Neural progenitor cell (in vitro differentiated cells): ENCODE data around the gene PCCA. TPM values are rescaled to one million over a fixed set of nuclear protein-coding genes. Genes with fewer than 3 reads are reported as not detected.

Experiments
- DNase-seq: peaks from one replicate; pipeline ENCODE4 v3.0.0-alpha.2; 2016; ENCODE audit warnings: low spot score
- H2AFZ ChIP-seq: fragments of 200-600 bp; sonication (generic); replicated peaks from 2 replicates; pipeline ENCODE4 v1.6.1; 2016; ENCODE audit warnings: antibody characterized with exemption
- H3F3A ChIP-seq: fragments of 200-600 bp; sonication (generic); 2 replicates; pipeline ENCODE4 v1.6.1; 2016; ENCODE audit warnings: antibody characterized with exemption, low read depth
- H3K27ac ChIP-seq: fragments of 200-600 bp; sonication (generic); 2 replicates; pipeline ENCODE4 v1.5.1; 2016; ENCODE audit warnings: mild to moderate bottlenecking
- H3K27me3 ChIP-seq: fragments of 200-600 bp; sonication (generic); 2 replicates; pipeline ENCODE4 v1.6.1; 2016; ENCODE audit warnings: mild to moderate bottlenecking, moderate library complexity
- H3K36me3 ChIP-seq: fragments of 200-600 bp; sonication (generic); 2 replicates; pipeline ENCODE4 v1.5.1; 2016
- H3K4me1 ChIP-seq: fragments of 200-600 bp; sonication (generic); 2 replicates; pipeline ENCODE4 v1.6.1; 2016; ENCODE audit warnings: mixed run types
- H3K4me2 ChIP-seq: fragments of 200-600 bp; sonication (generic); 2 replicates; pipeline ENCODE4 v1.6.1; 2016
- H3K4me3 ChIP-seq: fragments of 200-600 bp; sonication (generic); 2 replicates; pipeline ENCODE4 v1.5.1; 2016
- H3K79me2 ChIP-seq: fragments of 200-600 bp; sonication (generic); 2 replicates; pipeline ENCODE4 v1.6.1; 2016; ENCODE audit warnings: low read depth
- H3K9ac ChIP-seq: fragments of 200-600 bp; sonication (generic); 2 replicates; pipeline ENCODE4 v1.6.1; 2016
- H3K9me3 ChIP-seq: fragments of 200-600 bp; sonication (generic); 2 replicates; pipeline ENCODE4 v1.5.1; 2016; ENCODE audit warnings: low read depth
- H4K20me1 ChIP-seq: fragments of 200-600 bp; sonication (generic); 2 replicates; pipeline ENCODE4 v1.6.1; 2016; ENCODE audit warnings: low read depth
- H3K27ac Mint-ChIP-seq: 3 replicates; pipeline ENCODE4 v1.8.0; 2021; ENCODE audit warnings: mixed read lengths
- H3K27me3 Mint-ChIP-seq: 2 replicates; pipeline ENCODE4 v1.8.0; 2022; ENCODE audit warnings: low read depth, mild to moderate bottlenecking, inconsistent platforms, moderate library complexity, mixed read lengths; ENCODE audit not compliant: insufficient read depth
- H3K36me3 Mint-ChIP-seq: 3 replicates; pipeline ENCODE4 v1.8.0; 2021; ENCODE audit warnings: mixed read lengths
- H3K4me1 Mint-ChIP-seq: 3 replicates; pipeline ENCODE4 v1.8.0; 2021; ENCODE audit warnings: mixed read lengths
- H3K4me3 Mint-ChIP-seq: 3 replicates; pipeline ENCODE4 v1.8.0; 2021; ENCODE audit warnings: mild to moderate bottlenecking, moderate library complexity, mixed read lengths
- H3K9me3 Mint-ChIP-seq: 3 replicates; pipeline ENCODE4 v1.8.0; 2020; ENCODE audit warnings: mixed read lengths
- CTCF ChIP-seq: fragments of 200-600 bp; sonication (generic); IDR thresholded peaks from 2 replicates; pipeline ENCODE4 v1.5.1; 2017; ENCODE audit warnings: antibody characterized with exemption, mild to moderate bottlenecking
- EZH2 ChIP-seq: fragments of 200-600 bp; sonication (generic); IDR thresholded peaks from 2 replicates; pipeline ENCODE4 v1.6.1; 2017; ENCODE audit warnings: antibody characterized with exemption, mild to moderate bottlenecking, moderate library complexity
- EZH2phosphoT487 ChIP-seq: fragments of 200-600 bp; sonication (generic); IDR thresholded peaks from 2 replicates; pipeline ENCODE4 v1.6.1; 2017; ENCODE audit warnings: antibody characterized with exemption
- total RNA-seq: library from RNA; depleted of rRNA; stranded (reverse); fragments of >200 nt; gene quantifications from 2 replicates; pipeline ENCODE4 v1.2.3, GENCODE V29; 2015; ENCODE audit warnings: low replicate concordance

PCCA gene
- total RNA-seq, 1 donor from 2014 or later, result 60.6 TPM

GRCh38 chr13:100397627-100398026 lies 308.7 kb downstream of the PCCA start:
- H3K9me3 Mint-ChIP-seq, result peaks cover 9% of the 10 kb centered on the region

GRCh38 chr13:100398360-100398759 lies 309.5 kb downstream of the PCCA start:
- Mint-ChIP-seq H3K4me1 (peaks cover 47% of the 10 kb centered on the region), H3K36me3 (peaks cover 18% of the 10 kb centered on the region), H3K27ac (no peak overlapping the region), H3K27me3 (peaks cover under 1% of the 10 kb centered on the region), H3K4me3 (no peak overlapping the region), H3K9me3 (peaks cover 16% of the 10 kb centered on the region)
- Histone ChIP-seq H3K9ac (no peak overlapping the region), H3K4me3 (no peak overlapping the region), H3K4me2 (no peak overlapping the region), H3K4me1 (peaks cover 3% of the 10 kb centered on the region), H3K9me3 (no peaks in the 10 kb centered on the region), H3F3A (no peaks in the 10 kb centered on the region), H2AFZ (no peak overlapping the region), H4K20me1 (no peaks in the 10 kb centered on the region), H3K79me2 (no peaks in the 10 kb centered on the region), H3K36me3 (no peaks in the 10 kb centered on the region), H3K27me3 (no peaks in the 10 kb centered on the region), H3K27ac (no peak overlapping the region)
- TF ChIP-seq EZH2, result no peak
- DNase-seq, result no peak

More at GRCh38 chr13:100397627-100398026, 308.7 kb downstream of the PCCA start:
- TF ChIP-seq EZH2phosphoT487 (no peak), CTCF (no peak), EZH2 (no peak)
- Histone ChIP-seq H3K9ac (no peak overlapping the region), H2AFZ (no peak overlapping the region), H3F3A (no peaks in the 10 kb centered on the region), H3K4me3 (no peak overlapping the region), H3K79me2 (no peaks in the 10 kb centered on the region), H3K4me2 (no peak overlapping the region), H3K4me1 (no peaks in the 10 kb centered on the region), H3K9me3 (no peaks in the 10 kb centered on the region), H4K20me1 (no peaks in the 10 kb centered on the region), H3K27me3 (no peaks in the 10 kb centered on the region), H3K36me3 (no peaks in the 10 kb centered on the region), H3K27ac (no peak overlapping the region)
- H3K27ac Mint-ChIP-seq, result peak overlapping the region; percentile 55
- H3K4me1 Mint-ChIP-seq, result peaks cover 52% of the 10 kb centered on the region
- H3K36me3 Mint-ChIP-seq, result peaks cover 11% of the 10 kb centered on the region
- H3K27me3 Mint-ChIP-seq, result no peaks in the 10 kb centered on the region
- H3K4me3 Mint-ChIP-seq, result no peak overlapping the region
- DNase-seq, result no peak

- no peak for TF ChIP-seq EZH2
- TF ChIP-seq EZH2phosphoT487, result no peak
- TF ChIP-seq CTCF, result no peak
- Histone ChIP-seq H3K79me2 (no peaks in the 10 kb centered on the region), H3K27me3 (no peaks in the 10 kb centered on the region), H4K20me1 (no peaks in the 10 kb centered on the region), H3K4me2 (no peak overlapping the region), H2AFZ (no peak overlapping the region), H3K9ac (no peak overlapping the region), H3K36me3 (no peaks in the 10 kb centered on the region), H3K4me3 (no peak overlapping the region), H3K4me1 (peaks cover 8% of the 10 kb centered on the region), H3K9me3 (no peaks in the 10 kb centered on the region), H3K27ac (no peak overlapping the region), H3F3A (no peaks in the 10 kb centered on the region)
- H3K27ac Mint-ChIP-seq, result no peak overlapping the region
- peaks cover 5% of the 10 kb centered on the region for H3K27me3 Mint-ChIP-seq
- peaks cover 28% of the 10 kb centered on the region for H3K36me3 Mint-ChIP-seq
- peaks cover 26% of the 10 kb centered on the region for H3K9me3 Mint-ChIP-seq
- H3K4me3 Mint-ChIP-seq, result no peak overlapping the region
- H3K4me1 Mint-ChIP-seq, result peaks cover 36% of the 10 kb centered on the region
- no peak for DNase-seq
Observed at GRCh38 chr13:100399455-100399854, 310.6 kb downstream of the PCCA start.

GRCh38 chr13:100403675-100404074 lies 314.8 kb downstream of the PCCA start:
- H3K27ac Mint-ChIP-seq, result no peak overlapping the region
- no peak overlapping the region for H2AFZ ChIP-seq
- H3K36me3 Mint-ChIP-seq, result peaks cover 51% of the 10 kb centered on the region

More at GRCh38 chr13:100403675-100404074, 314.8 kb downstream of the PCCA start:
- peaks cover 52% of the 10 kb centered on the region for H3K9me3 Mint-ChIP-seq
- no peaks in the 10 kb centered on the region for H3K79me2 ChIP-seq
- H3K9ac ChIP-seq, result no peak overlapping the region
- TF ChIP-seq EZH2 (no peak), CTCF (no peak), EZH2phosphoT487 (no peak)
- H3K4me1 Mint-ChIP-seq, result no peaks in the 10 kb centered on the region
- no peaks in the 10 kb centered on the region for H3K27me3 ChIP-seq
- H3K4me1 ChIP-seq, result peaks cover 8% of the 10 kb centered on the region
- H4K20me1 ChIP-seq, result no peaks in the 10 kb centered on the region
- peak; percentile 11 for DNase-seq
- H3K4me3 ChIP-seq, result no peak overlapping the region
- H3K4me3 Mint-ChIP-seq, result no peak overlapping the region
- peaks cover 14% of the 10 kb centered on the region for H3K9me3 ChIP-seq
- peaks cover 5% of the 10 kb centered on the region for H3K27me3 Mint-ChIP-seq
- H3K27ac ChIP-seq, result no peak overlapping the region
- H3K36me3 ChIP-seq, result no peaks in the 10 kb centered on the region
- no peak overlapping the region for H3K4me2 ChIP-seq
- no peaks in the 10 kb centered on the region for H3F3A ChIP-seq
